OCI-LY3 (cell line): ENCODE data around the gene SUGP2.

Experiments used
- EZH2phosphoT487 ChIP-seq: fragments of 200-600 bp; shearing (Covaris generic); IDR thresholded peaks from 2 replicates; pipeline ENCODE4 v1.6.1; 2018; ENCODE audit warnings: antibody characterized with exemption, mixed run types, low read depth
- TF ChIP-seq, protein P1 (sequence below): fragments of 200-600, 300-600 bp; sonication (generic); IDR thresholded peaks from 2 replicates; pipeline ENCODE4 v1.5.1; 2014; ENCODE audit warnings: antibody characterized with exemption, low read length, low read depth

DNA sequence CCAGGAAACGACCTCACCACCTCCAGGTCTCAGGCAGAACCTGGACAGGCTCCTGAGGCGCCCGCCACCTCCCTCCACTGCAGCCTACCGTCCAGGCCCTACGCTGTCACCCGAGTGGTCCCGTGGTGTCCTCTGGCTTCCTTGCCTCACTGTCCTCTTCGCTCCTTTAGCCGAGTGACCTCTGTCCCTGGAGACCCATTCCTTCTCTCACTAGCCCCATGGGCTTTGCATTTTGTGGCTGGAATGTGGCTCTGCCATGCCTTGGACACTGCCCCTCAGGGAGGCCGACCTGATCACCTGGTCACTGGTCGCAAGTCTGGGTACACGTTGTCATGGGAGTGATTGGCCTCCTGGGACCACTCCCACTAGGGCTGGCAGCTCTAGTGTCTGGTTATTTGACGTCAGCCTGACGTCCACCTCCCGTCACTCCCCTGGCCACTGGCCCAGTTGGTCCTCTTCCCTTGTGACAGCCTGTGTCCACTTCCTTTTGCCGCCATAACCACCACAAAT lies 48.4 kb upstream of the SUGP2 start:
- TF ChIP-seq, protein P1, sequence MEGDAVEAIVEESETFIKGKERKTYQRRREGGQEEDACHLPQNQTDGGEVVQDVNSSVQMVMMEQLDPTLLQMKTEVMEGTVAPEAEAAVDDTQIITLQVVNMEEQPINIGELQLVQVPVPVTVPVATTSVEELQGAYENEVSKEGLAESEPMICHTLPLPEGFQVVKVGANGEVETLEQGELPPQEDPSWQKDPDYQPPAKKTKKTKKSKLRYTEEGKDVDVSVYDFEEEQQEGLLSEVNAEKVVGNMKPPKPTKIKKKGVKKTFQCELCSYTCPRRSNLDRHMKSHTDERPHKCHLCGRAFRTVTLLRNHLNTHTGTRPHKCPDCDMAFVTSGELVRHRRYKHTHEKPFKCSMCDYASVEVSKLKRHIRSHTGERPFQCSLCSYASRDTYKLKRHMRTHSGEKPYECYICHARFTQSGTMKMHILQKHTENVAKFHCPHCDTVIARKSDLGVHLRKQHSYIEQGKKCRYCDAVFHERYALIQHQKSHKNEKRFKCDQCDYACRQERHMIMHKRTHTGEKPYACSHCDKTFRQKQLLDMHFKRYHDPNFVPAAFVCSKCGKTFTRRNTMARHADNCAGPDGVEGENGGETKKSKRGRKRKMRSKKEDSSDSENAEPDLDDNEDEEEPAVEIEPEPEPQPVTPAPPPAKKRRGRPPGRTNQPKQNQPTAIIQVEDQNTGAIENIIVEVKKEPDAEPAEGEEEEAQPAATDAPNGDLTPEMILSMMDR: no peak
- TF ChIP-seq EZH2phosphoT487: no peak
